H1 (cell line): ENCODE results near the gene STK32C.

ENCODE experiments used
- CHD7 ChIP-seq: fragments of 300-600 bp; sonication (generic); IDR thresholded peaks from 2 replicates; pipeline ENCODE4 v1.7.1; 2012; ENCODE audit warnings: low read length, moderate library complexity, mild to moderate bottlenecking, inconsistent platforms; ENCODE audit not compliant: insufficient replicate concordance
- CTCF ChIP-seq, 3 experiments: IDR thresholded peaks; 1 replicate in 2 of 3; 2 replicates in 1 of 3; pipeline versions ENCODE4 v1.5.1 to v1.6.1; 2011; ENCODE audit warnings: low read length in 3 of 3, mild to moderate bottlenecking in 3 of 3, inconsistent platforms in 2 of 3, low read depth in 1 of 3, moderate library complexity in 1 of 3; ENCODE audit not compliant: insufficient read depth in 1 of 3; ENCODE audit errors: control extremely low read depth in 1 of 3
- JUND ChIP-seq: IDR thresholded peaks from 2 replicates; pipeline ENCODE4 v1.6.1; 2011; ENCODE audit warnings: mild to moderate bottlenecking, improper control_type of control experiment, low read length

- TF ChIP-seq JUND (no peak), CTCF (IDR thresholded peaks at IDR 0.05; ENCODE audit: control extremely low read depth in 1 of 3, insufficient read depth in 1 of 3, low read depth in 1 of 3, low read length in 3 of 3) (no peak), CHD7 (no peak)
These were observed 1.4 kb downstream of the STK32C start for GRCh38 chr10:132306343-132306685.
